ENCODE measurements around the gene SCN3A.

The SCN3A gene

GRCh38 chr2:165058476-165059265 is 145.2 kb downstream of the SCN3A start:
- no peaks in the 10 kb centered on the region for H3K79me2 ChIP-seq (ENCODE audit: insufficient read depth, low read length)
- H2AFZ ChIP-seq (ENCODE audit: low read depth, low read length): peak overlapping the region; percentile 66; the same call in 1 of the 2 replicates
- ATAC-seq (ENCODE audit: insufficient read depth, low read depth) (peak; percentile 82), DNase-seq (peak; percentile 45)
- H3K27ac ChIP-seq (ENCODE audit: low read length): peak overlapping the region; percentile 78
- no peaks in the 10 kb centered on the region for H3K36me3 ChIP-seq (ENCODE audit: insufficient read depth, low read length)
- TF ChIP-seq CTCF (IDR thresholded peaks at IDR 0.05; ENCODE audit: borderline replicate concordance, extremely low read depth, low read length, poor library complexity, severe bottlenecking): no peak
- TF ChIP-seq EZH2 (IDR thresholded peaks at IDR 0.05; ENCODE audit: borderline replicate concordance, low read depth, low read length, severe bottlenecking): no peak
- H3K27me3 ChIP-seq (ENCODE audit: insufficient read depth, low read length, poor library complexity): no peaks in the 10 kb centered on the region
- no peaks in the 10 kb centered on the region for H3K9me3 ChIP-seq (ENCODE audit: insufficient read depth, low read length, severe bottlenecking)
- H4K20me1 ChIP-seq (ENCODE audit: insufficient read depth, low read length): no peaks in the 10 kb centered on the region
- H3K4me2 ChIP-seq (ENCODE audit: insufficient read depth, low read length): peak overlapping the region; percentile 54
- H3K4me1 ChIP-seq (ENCODE audit: insufficient read depth, low read length): peaks cover 55% of the 10 kb centered on the region
- H3K4me3 ChIP-seq (ENCODE audit: low read depth in 1 of 2, low read length in 2 of 2): 0 out of 4 replicates have a peak overlapping the region, but pooled peaks of 1 of the 2 experiments have one; percentile 23
- peak overlapping the region; percentile 23; the same call in 1 of the 2 replicates for H3K9ac ChIP-seq (ENCODE audit: low read depth, low read length)

GRCh38 chr2:165057931-165058330 is 145.9 kb downstream of the SCN3A start:
- H2AFZ ChIP-seq (ENCODE audit: low read depth, low read length): no peak overlapping the region
- H3K4me3 ChIP-seq (ENCODE audit: low read depth in 1 of 2, low read length in 2 of 2): no peak overlapping the region
- H3K27ac ChIP-seq (ENCODE audit: low read length): peak overlapping the region; percentile 50
- H3K36me3 ChIP-seq (ENCODE audit: insufficient read depth, low read length): no peaks in the 10 kb centered on the region
- H4K20me1 ChIP-seq (ENCODE audit: insufficient read depth, low read length): no peaks in the 10 kb centered on the region
- TF ChIP-seq EZH2 (IDR thresholded peaks at IDR 0.05; ENCODE audit: borderline replicate concordance, low read depth, low read length, severe bottlenecking) (no peak), CTCF (IDR thresholded peaks at IDR 0.05; ENCODE audit: borderline replicate concordance, extremely low read depth, low read length, poor library complexity, severe bottlenecking) (no peak)
- no peaks in the 10 kb centered on the region for H3K9me3 ChIP-seq (ENCODE audit: insufficient read depth, low read length, severe bottlenecking)
- DNase-seq: no peak
- no peaks in the 10 kb centered on the region for H3K27me3 ChIP-seq (ENCODE audit: insufficient read depth, low read length, poor library complexity)
- peak overlapping the region; percentile 54 for H3K4me2 ChIP-seq (ENCODE audit: insufficient read depth, low read length)
- H3K9ac ChIP-seq (ENCODE audit: low read depth, low read length): peak overlapping the region; percentile 23; the same call in 1 of the 2 replicates
- no peak for ATAC-seq (ENCODE audit: insufficient read depth, low read depth)
- peaks cover 57% of the 10 kb centered on the region for H3K4me1 ChIP-seq (ENCODE audit: insufficient read depth, low read length)
- H3K79me2 ChIP-seq (ENCODE audit: insufficient read depth, low read length): no peaks in the 10 kb centered on the region

DNA sequence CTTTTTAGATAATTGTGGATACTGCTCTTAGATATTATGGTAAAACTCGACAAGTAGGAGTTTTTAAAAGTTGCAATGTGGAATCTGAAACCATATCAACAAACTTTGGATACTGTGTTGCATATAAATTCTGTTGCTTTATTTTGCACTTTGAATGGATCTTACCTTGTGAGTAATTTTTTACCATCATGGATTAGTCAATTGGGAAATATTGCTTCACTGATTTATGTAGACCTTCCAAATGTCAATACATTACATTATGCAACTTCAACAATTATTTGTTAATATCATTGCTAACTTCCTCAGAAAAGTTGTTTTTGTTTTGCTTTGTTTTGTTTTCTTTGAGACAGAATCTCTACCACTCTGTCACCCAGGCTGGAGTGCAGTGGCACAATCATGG is 146.5 kb downstream of the SCN3A start:
- no peak overlapping the region for H3K4me3 ChIP-seq (ENCODE audit: low read depth in 1 of 2, low read length in 2 of 2)
- H3K79me2 ChIP-seq (ENCODE audit: insufficient read depth, low read length): no peaks in the 10 kb centered on the region
- ATAC-seq (ENCODE audit: insufficient read depth, low read depth) (no peak), DNase-seq (no peak)
- no peaks in the 10 kb centered on the region for H3K27me3 ChIP-seq (ENCODE audit: insufficient read depth, low read length, poor library complexity)
- no peaks in the 10 kb centered on the region for H3K9me3 ChIP-seq (ENCODE audit: insufficient read depth, low read length, severe bottlenecking)
- no peak overlapping the region for H2AFZ ChIP-seq (ENCODE audit: low read depth, low read length)
- no peak for TF ChIP-seq EZH2 (IDR thresholded peaks at IDR 0.05; ENCODE audit: borderline replicate concordance, low read depth, low read length, severe bottlenecking)
- TF ChIP-seq CTCF (IDR thresholded peaks at IDR 0.05; ENCODE audit: borderline replicate concordance, extremely low read depth, low read length, poor library complexity, severe bottlenecking): no peak
- H4K20me1 ChIP-seq (ENCODE audit: insufficient read depth, low read length): no peaks in the 10 kb centered on the region
- H3K4me2 ChIP-seq (ENCODE audit: insufficient read depth, low read length): no peak overlapping the region
- H3K4me1 ChIP-seq (ENCODE audit: insufficient read depth, low read length): peaks cover 57% of the 10 kb centered on the region
- H3K9ac ChIP-seq (ENCODE audit: low read depth, low read length): no peak overlapping the region
- no peaks in the 10 kb centered on the region for H3K36me3 ChIP-seq (ENCODE audit: insufficient read depth, low read length)
- H3K27ac ChIP-seq (ENCODE audit: low read length): no peak overlapping the region

Data from DND-41 (cell line).